Tibial nerve (tissue), 4 donors: ENCODE measurements around the gene CLEC4E. TPM values are rescaled to one million over a fixed set of nuclear protein-coding genes. Genes with fewer than 3 reads are reported as not detected.
"Not testable (repeated sequence)": the region's sequence is repeated elsewhere in the genome, so short reads cannot be mapped to it uniquely, and the experiment has no call there.

Experiments used
- DNase-seq, 2 donors: peaks; one replicate each; pipeline ENCODE4 v3.0.0-alpha.2; 2019; ENCODE audit warnings: low spot score in 2 of 2
- H3K27ac ChIP-seq, 4 donors: fragments of 200-600 bp; sonication (generic) in 3 of 4; one replicate each; pipeline ENCODE4 v1.5.1; 2017 to 2019; ENCODE audit warnings: mild to moderate bottlenecking in 1 of 4
- H3K27me3 ChIP-seq, 2 donors: fragments of 200-600 bp; sonication (generic) in 1 of 2; one replicate each; pipeline versions ENCODE4 v1.5.1 to v1.6.0; 2017 to 2019
- H3K36me3 ChIP-seq, 3 donors: fragments of 200-600 bp; sonication (generic); one replicate each; pipeline ENCODE4 v1.5.1; 2018 to 2019
- H3K4me1 ChIP-seq, 4 donors: fragments of 200-600 bp; sonication (generic) in 3 of 4; one replicate each; pipeline ENCODE4 v1.5.1; 2017 to 2019
- H3K4me3 ChIP-seq, 4 donors: fragments of 200-600 bp; sonication (generic) in 3 of 4; one replicate each; pipeline ENCODE4 v1.5.1; 2017 to 2019; ENCODE audit warnings: mild to moderate bottlenecking in 1 of 4, moderate library complexity in 1 of 4
- H3K9me3 ChIP-seq, 4 donors: fragments of 200-600 bp; sonication (generic) in 3 of 4; one replicate each; pipeline ENCODE4 v1.5.1; 2017 to 2019
- EP300 ChIP-seq, 2 donors: sonication (generic); formaldehyde crosslinking; IDR thresholded peaks; one replicate each; pipeline ENCODE4 v1.6.1; 2017; ENCODE audit warnings: antibody characterized with exemption in 2 of 2, mild to moderate bottlenecking in 1 of 2
- POLR2A ChIP-seq, 2 donors: fragments of 450-650 bp; IDR thresholded peaks; one replicate each; pipeline ENCODE4 v1.6.1; 2017; ENCODE audit warnings: antibody characterized with exemption in 2 of 2, mild to moderate bottlenecking in 2 of 2, moderate library complexity in 2 of 2
- WGBS, 2 donors: methylation state at CpG; one replicate each; pipeline ENCODE4 v1.1.5; 2018; 5-methylcytosine and 5-hydroxymethylcytosine counted together
- total RNA-seq, 4 donors: library from RNA; depleted of rRNA; stranded (reverse); fragments of >200 nt; gene quantifications; one replicate each; pipeline ENCODE4 v1.1.0, GENCODE V29; 2016
- TF ChIP-seq, protein P1 (sequence below), 5 experiments: fragments of 200-600 bp in 3 of 5; fragments of 450-650 bp in 2 of 5; sonication (generic) in 3 of 5; IDR thresholded peaks; one replicate each; pipeline ENCODE4 v1.5.1; 2016 to 2019; ENCODE audit warnings: antibody characterized with exemption in 5 of 5, mild to moderate bottlenecking in 3 of 5, moderate library complexity in 2 of 5

Gene CLEC4E
- total RNA-seq, 4 donors from 2014 or later, result 0.30 to 9.2 (median 5.1) TPM

DNA sequence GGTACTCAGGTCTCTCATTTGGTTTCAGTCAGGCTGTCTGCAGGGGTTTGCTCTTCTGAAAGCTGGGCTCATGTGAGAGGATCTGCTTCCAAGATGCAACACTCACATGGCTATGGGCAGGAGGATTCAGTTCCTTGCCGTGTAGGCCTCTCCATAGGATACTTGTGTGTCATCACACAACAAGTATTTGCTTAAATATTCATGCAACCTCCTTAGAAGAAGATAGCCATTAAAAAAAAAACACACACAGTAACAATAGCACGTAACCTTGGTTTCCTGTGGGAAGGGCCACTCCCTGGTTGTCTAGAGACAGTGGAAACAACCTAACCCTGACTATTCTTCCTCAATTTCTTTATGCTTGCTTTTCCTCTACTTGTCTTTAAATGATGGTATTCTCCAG, 31.8 kb upstream of the CLEC4E start:
- TF ChIP-seq POLR2A (IDR thresholded peaks at IDR 0.05) (no peak), EP300 (IDR thresholded peaks at IDR 0.05) (no peak)
- TF ChIP-seq, protein P1, sequence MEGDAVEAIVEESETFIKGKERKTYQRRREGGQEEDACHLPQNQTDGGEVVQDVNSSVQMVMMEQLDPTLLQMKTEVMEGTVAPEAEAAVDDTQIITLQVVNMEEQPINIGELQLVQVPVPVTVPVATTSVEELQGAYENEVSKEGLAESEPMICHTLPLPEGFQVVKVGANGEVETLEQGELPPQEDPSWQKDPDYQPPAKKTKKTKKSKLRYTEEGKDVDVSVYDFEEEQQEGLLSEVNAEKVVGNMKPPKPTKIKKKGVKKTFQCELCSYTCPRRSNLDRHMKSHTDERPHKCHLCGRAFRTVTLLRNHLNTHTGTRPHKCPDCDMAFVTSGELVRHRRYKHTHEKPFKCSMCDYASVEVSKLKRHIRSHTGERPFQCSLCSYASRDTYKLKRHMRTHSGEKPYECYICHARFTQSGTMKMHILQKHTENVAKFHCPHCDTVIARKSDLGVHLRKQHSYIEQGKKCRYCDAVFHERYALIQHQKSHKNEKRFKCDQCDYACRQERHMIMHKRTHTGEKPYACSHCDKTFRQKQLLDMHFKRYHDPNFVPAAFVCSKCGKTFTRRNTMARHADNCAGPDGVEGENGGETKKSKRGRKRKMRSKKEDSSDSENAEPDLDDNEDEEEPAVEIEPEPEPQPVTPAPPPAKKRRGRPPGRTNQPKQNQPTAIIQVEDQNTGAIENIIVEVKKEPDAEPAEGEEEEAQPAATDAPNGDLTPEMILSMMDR (IDR thresholded peaks at IDR 0.05), result no peak
- peaks cover 0 to 3% (median 0%) of the 10 kb centered on the region in 4 donors for H3K9me3 ChIP-seq
- WGBS, 2 donors, result 23 to 34% methylated on average over 2 of the region's 2 CpGs

DNA sequence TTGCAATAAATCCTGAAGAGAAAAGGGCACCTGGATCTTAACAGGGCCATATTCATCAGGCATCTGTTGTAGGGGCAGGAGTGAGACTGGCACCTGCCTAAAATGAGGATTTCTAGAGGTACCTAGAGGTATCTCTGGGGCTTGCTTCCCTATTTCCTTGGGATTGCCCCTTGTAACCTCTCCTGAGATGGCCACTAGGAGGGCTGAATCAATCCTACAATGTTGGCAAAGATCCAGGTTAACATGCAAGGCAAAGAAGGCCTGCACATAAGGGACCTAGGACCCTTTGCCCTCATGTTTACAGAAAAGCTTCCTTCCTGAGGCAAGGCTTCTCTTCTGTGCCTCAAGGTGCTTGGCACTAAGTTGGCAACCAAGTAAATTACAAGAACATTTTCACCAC, 25.8 kb upstream of the CLEC4E start:
- TF ChIP-seq, protein P1 (IDR thresholded peaks at IDR 0.05), result no peak
- TF ChIP-seq EP300 (IDR thresholded peaks at IDR 0.05) (no peak), POLR2A (IDR thresholded peaks at IDR 0.05) (no peak)
- H3K4me1 ChIP-seq, result no peaks in the 10 kb centered on the region
- H3K27me3 ChIP-seq, result no peaks in the 10 kb centered on the region
- no peak overlapping the region for H3K4me3 ChIP-seq
- peak overlapping the region in 1 of 4 donors; percentile 8 for H3K27ac ChIP-seq
- H3K9me3 ChIP-seq, result peaks cover 0 to 23% (median 0%) of the 10 kb centered on the region in 4 donors
- no peak for DNase-seq
- no peaks in the 10 kb centered on the region for H3K36me3 ChIP-seq

More for the DNA sequence above, 31.8 kb upstream of the CLEC4E start:
- Histone ChIP-seq H3K4me1 (peaks cover 0 to 7% (median 1%) of the 10 kb centered on the region in 4 donors), H3K27ac (no peak overlapping the region), H3K27me3 (no peaks in the 10 kb centered on the region), H3K4me3 (no peak overlapping the region), H3K36me3 (no peaks in the 10 kb centered on the region)
- DNase-seq, result no peak

DNA sequence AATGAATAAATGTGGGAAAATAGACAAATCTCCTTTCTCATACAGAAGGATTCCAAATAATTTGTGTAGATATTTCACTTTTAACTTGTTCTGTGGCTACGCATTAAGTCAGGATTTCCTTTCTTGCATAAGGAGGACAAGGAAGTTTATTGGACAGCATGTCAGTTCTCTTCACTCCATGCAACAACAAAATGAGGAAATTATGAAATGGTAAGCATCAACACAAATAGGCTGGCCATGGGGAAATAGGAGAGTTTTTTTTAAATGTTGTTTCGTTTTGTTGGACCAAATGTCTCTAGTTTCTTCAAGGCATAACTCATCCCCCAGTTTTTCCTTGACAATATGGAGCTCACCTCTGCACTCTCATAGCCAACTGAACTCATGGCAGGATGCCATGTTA, 25.3 kb upstream of the CLEC4E start:
- H3K4me1 ChIP-seq, result not testable (repeated sequence)

GRCh38 chr12:8564656-8565055, 24.0 kb upstream of the CLEC4E start:
- 69% methylated on average over 22 of the region's 22 CpGs for WGBS, 2 donors
- Histone ChIP-seq H3K36me3 (no peaks in the 10 kb centered on the region), H3K27ac (no peak overlapping the region), H3K27me3 (no peaks in the 10 kb centered on the region), H3K4me1 (no peaks in the 10 kb centered on the region), H3K9me3 (peaks cover 0 to 23% (median 0%) of the 10 kb centered on the region in 4 donors), H3K4me3 (no peak overlapping the region)
- DNase-seq, result no peak
- TF ChIP-seq, protein P1 (IDR thresholded peaks at IDR 0.05), result no peak
- no peak for TF ChIP-seq EP300 (IDR thresholded peaks at IDR 0.05)
- TF ChIP-seq POLR2A (IDR thresholded peaks at IDR 0.05), result no peak

More for the DNA sequence above, 25.3 kb upstream of the CLEC4E start:
- not testable (repeated sequence) for H3K36me3 ChIP-seq, DNase-seq, H3K4me3 ChIP-seq, H3K27me3 ChIP-seq
- Histone ChIP-seq H3K27ac (peak overlapping the region in 1 of 4 donors; percentile 8), H3K9me3 (peaks cover 0 to 23% (median 0%) of the 10 kb centered on the region in 4 donors)
- 61 to 67% methylated on average over 2 of the region's 2 CpGs for WGBS, 2 donors

DNA sequence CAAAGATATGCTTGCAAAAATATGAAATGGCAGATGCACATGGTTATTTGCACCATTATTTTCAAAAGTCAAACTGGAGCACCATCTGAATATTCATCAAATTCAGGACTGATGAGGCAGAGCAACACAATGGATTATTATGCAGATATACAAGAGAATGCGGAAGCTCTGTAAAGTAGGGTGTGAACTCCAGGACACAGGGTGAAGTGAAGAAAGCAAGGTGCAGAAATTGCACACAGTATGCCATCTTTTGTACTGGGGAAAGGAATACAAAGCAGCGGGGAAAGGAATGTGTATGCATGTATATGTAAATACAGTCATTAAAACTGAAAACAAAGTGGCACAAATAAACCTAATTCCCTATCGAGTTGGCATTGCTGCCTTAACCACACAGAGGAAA, 22.7 kb upstream of the CLEC4E start:
- no peaks in the 10 kb centered on the region for H3K36me3 ChIP-seq
- peaks cover 0 to 23% (median 0%) of the 10 kb centered on the region in 4 donors for H3K9me3 ChIP-seq
- H3K27ac ChIP-seq, result no peak overlapping the region
- no peaks in the 10 kb centered on the region for H3K27me3 ChIP-seq
- TF ChIP-seq, protein P1 (IDR thresholded peaks at IDR 0.05), result no peak
- no peak for TF ChIP-seq EP300 (IDR thresholded peaks at IDR 0.05)
- no peak for TF ChIP-seq POLR2A (IDR thresholded peaks at IDR 0.05)
- DNase-seq, result no peak
- 69 to 71% methylated on average over 3 of the region's 3 CpGs for WGBS, 2 donors
- no peaks in the 10 kb centered on the region for H3K4me1 ChIP-seq
- H3K4me3 ChIP-seq, result no peak overlapping the region

GRCh38 chr12:8562310-8562709, 21.6 kb upstream of the CLEC4E start:
- Histone ChIP-seq H3K27ac (no peak overlapping the region), H3K9me3 (peaks cover 0 to 18% (median 0%) of the 10 kb centered on the region in 4 donors)

More at GRCh38 chr12:8562310-8562709, 21.6 kb upstream of the CLEC4E start:
- 90 to 97% methylated on average over 6 of the region's 6 CpGs for WGBS, 2 donors
- Histone ChIP-seq H3K36me3 (no peaks in the 10 kb centered on the region), H3K4me3 (no peak overlapping the region), H3K27me3 (no peaks in the 10 kb centered on the region), H3K4me1 (no peaks in the 10 kb centered on the region)
- DNase-seq, result no peak
- TF ChIP-seq, protein P1 (IDR thresholded peaks at IDR 0.05), result no peak
- no peak for TF ChIP-seq EP300 (IDR thresholded peaks at IDR 0.05)
- no peak for TF ChIP-seq POLR2A (IDR thresholded peaks at IDR 0.05)
